ENCODE results near the gene ALCAM.

DNA sequence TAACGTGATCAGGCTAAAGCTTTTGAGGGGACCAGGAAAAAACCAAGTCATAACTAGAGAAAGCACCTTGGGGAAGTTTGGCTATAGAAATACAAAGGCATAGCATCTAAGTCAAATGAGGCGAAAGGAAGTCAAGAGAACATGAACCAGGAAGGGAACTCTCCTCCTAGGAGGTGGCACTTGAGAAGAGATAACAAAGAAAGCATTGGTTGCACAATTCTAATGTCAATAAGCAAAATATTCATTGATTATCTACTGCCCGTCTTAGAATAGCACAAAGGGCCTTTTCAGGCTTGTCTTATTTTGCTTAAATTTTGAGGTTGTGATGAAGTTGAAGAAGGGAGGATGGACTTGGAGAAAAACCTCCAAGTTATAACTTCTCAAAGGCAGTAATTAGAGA is 73.4 kb downstream of the ALCAM start:
- TF ChIP-seq, protein P1, sequence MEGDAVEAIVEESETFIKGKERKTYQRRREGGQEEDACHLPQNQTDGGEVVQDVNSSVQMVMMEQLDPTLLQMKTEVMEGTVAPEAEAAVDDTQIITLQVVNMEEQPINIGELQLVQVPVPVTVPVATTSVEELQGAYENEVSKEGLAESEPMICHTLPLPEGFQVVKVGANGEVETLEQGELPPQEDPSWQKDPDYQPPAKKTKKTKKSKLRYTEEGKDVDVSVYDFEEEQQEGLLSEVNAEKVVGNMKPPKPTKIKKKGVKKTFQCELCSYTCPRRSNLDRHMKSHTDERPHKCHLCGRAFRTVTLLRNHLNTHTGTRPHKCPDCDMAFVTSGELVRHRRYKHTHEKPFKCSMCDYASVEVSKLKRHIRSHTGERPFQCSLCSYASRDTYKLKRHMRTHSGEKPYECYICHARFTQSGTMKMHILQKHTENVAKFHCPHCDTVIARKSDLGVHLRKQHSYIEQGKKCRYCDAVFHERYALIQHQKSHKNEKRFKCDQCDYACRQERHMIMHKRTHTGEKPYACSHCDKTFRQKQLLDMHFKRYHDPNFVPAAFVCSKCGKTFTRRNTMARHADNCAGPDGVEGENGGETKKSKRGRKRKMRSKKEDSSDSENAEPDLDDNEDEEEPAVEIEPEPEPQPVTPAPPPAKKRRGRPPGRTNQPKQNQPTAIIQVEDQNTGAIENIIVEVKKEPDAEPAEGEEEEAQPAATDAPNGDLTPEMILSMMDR (IDR thresholded peaks at IDR 0.05; ENCODE audit: poor library complexity, severe bottlenecking), result no peak
- TF ChIP-seq POLR2AphosphoS5 (IDR thresholded peaks at IDR 0.05), result no peak
- TF ChIP-seq RAD21 (conservative IDR thresholded peaks at IDR 0.05), result no peak
- TF ChIP-seq EP300 (conservative IDR thresholded peaks at IDR 0.05; ENCODE audit: poor library complexity, severe bottlenecking), result no peak
- TF ChIP-seq EZH2 (IDR thresholded peaks at IDR 0.05; ENCODE audit: borderline replicate concordance, insufficient read depth, low read length, poor library complexity, severe bottlenecking), result no peak
- no peak for TF ChIP-seq MXI1 (conservative IDR thresholded peaks at IDR 0.05; ENCODE audit: poor library complexity, severe bottlenecking)
- TF ChIP-seq, protein P2, sequence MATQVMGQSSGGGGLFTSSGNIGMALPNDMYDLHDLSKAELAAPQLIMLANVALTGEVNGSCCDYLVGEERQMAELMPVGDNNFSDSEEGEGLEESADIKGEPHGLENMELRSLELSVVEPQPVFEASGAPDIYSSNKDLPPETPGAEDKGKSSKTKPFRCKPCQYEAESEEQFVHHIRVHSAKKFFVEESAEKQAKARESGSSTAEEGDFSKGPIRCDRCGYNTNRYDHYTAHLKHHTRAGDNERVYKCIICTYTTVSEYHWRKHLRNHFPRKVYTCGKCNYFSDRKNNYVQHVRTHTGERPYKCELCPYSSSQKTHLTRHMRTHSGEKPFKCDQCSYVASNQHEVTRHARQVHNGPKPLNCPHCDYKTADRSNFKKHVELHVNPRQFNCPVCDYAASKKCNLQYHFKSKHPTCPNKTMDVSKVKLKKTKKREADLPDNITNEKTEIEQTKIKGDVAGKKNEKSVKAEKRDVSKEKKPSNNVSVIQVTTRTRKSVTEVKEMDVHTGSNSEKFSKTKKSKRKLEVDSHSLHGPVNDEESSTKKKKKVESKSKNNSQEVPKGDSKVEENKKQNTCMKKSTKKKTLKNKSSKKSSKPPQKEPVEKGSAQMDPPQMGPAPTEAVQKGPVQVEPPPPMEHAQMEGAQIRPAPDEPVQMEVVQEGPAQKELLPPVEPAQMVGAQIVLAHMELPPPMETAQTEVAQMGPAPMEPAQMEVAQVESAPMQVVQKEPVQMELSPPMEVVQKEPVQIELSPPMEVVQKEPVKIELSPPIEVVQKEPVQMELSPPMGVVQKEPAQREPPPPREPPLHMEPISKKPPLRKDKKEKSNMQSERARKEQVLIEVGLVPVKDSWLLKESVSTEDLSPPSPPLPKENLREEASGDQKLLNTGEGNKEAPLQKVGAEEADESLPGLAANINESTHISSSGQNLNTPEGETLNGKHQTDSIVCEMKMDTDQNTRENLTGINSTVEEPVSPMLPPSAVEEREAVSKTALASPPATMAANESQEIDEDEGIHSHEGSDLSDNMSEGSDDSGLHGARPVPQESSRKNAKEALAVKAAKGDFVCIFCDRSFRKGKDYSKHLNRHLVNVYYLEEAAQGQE (IDR thresholded peaks at IDR 0.05; ENCODE audit: borderline replicate concordance), result no peak
- no peak for TF ChIP-seq SMC3 (conservative IDR thresholded peaks at IDR 0.05; ENCODE audit: poor library complexity)
- no peak for TF ChIP-seq TAF1 (IDR thresholded peaks at IDR 0.05; ENCODE audit: low read depth)

Measured in neural cell (in vitro differentiated cells).